DND-41 (cell line): ENCODE measurements around the gene NFAM1.

Experiments used
- CTCF ChIP-seq: IDR thresholded peaks from 2 replicates; pipeline ENCODE4 v1.5.1; 2012; ENCODE audit warnings: borderline replicate concordance, low read length, moderate library complexity, mild to moderate bottlenecking; ENCODE audit not compliant: poor library complexity, severe bottlenecking; ENCODE audit errors: extremely low read depth
- EZH2 ChIP-seq: IDR thresholded peaks from 3 replicates; pipeline ENCODE4 v1.6.1; 2012; ENCODE audit warnings: borderline replicate concordance, low read depth, mild to moderate bottlenecking, moderate library complexity, low read length, inconsistent platforms; ENCODE audit not compliant: severe bottlenecking

GRCh38 chr22:42375982-42376381 lies 56.2 kb downstream of the NFAM1 start:
- TF ChIP-seq CTCF (no peak), EZH2 (no peak)
